NK-92 treated with Interleukin-12 subunit alpha and Interleukin-12 subunit beta, amount 100 ng/mL, for 24 hours (cell line): ENCODE results near the gene NAPSA.
A peak's percentile ranks its signal among the peaks of the same experiment; 100 is the strongest.
"Not testable (repeated sequence)": the region's sequence is repeated elsewhere in the genome, so short reads cannot be mapped to it uniquely, and the experiment has no call there.

ENCODE experiments used
- DNase-seq: peaks from one replicate; lab custom pipeline; 2025; lab: John Stamatoyannopoulos, UW

The NAPSA gene

GRCh38 chr19:50358483-50359327 lies 6.7 kb downstream of the NAPSA start:
- peak; percentile 51 for DNase-seq

DNA sequence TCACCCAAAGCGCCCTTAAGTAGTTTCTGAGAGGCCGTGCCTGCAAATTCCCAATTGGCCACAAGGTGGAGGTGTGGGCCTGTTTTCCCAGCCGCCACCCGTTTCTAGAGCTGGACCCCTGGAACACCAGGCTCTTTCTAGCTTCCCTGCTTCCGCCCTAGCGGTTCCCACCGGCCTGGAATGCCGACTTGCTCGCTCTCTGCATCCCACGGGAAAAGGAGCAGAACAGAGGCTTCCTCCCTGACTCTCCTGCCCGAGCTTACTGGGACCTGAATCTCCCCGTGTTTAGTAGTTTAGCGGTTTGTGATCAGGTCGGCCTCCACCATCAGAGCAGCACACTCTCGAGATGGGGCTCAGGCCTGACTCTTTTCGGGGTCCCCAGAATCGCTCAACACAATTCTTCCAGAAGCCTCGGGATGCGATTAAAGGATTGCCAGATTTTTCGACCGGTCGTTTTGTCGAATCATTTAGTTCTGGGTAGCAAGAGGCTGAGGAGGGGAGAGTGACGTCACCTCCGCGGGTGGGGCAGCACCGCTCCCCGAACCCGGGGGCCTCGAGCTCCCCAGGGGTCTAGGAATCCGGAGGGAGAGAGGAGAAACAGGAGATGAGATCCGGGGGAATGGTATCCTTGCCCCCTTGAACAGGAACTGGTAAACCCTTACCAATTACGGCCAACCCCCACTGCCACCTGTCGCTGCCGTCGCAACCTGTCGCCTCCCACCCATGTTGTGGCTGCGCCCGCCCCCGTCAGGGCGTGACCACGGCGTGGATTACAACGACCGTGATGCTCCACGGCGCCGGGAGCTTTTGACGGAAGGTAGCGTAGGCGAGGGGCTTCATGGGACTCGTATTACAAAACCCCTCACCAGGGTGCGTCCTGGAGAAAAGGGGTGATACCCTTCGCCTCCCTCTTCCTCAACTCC lies 8.0 kb downstream of the NAPSA start:
- DNase-seq: peak; percentile 71

DNA sequence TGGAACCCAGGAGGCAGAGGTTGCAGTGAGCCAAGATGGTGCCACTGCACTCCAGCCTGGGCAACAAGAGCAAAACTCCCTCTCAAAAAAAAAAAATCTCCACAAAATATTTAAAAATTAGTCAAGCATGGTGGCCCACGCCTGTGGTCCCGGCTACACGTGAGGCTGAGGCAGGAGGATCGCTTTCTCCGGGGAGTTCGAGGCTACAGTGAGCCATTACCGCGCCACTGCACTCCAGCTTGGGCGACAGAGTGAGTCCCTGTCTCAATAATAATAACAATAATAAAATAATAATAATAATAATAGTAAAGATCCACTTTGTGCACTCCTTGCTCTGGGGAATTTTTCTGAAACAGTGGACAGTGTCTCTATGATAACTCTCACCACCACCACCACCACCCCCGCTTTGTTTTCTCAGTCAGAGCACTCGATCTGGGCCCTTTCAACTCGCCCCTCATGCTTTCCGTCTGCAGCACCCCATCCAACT lies 8.7 kb downstream of the NAPSA start:
- no peak for DNase-seq

GRCh38 chr19:50353487-50353880 lies 12.0 kb downstream of the NAPSA start:
- DNase-seq: not testable (repeated sequence)

GRCh38 chr19:50352242-50352641 lies 13.2 kb downstream of the NAPSA start:
- DNase-seq: no peak

DNA sequence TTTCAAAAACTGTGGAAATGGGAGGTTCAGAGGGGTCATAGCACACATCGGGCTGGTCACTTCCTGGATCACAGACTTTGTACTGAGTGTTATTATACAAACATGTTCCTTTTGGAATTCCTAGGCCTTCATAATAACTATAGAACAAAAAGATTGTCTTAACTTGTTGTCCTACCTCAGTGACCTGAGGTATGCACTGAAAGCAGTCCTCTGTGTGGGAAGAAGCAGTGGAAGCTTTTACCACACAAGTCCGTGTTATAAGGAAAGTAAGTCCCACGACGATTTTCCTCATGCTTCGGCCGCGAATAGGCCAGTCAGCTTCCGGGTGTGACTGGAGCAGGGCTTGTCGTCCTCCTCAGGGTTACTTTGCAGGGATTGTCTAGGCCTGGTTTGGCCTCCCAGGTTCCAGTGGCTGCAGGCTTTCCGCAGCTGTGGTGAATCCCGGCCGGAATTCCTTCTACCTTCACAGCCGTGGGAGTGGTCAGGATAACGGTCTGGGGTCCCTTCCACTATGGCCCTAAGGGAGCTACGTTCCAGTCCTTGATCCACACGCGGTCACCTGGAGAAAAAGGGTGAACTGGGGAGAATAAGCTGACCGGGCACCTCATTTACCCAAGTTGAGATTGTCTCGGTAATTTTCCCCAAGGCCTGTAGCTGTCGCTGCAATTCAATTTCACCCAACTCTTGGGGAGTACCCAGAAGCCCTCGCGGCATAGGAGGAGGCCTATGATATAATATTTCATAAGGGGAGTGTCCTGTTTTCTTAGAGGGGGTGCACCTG lies 16.0 kb downstream of the NAPSA start:
- no peak for DNase-seq

GRCh38 chr19:50347089-50347581 lies 18.3 kb downstream of the NAPSA start:
- not testable (repeated sequence) for DNase-seq

GRCh38 chr19:50344661-50345318 lies 20.6 kb downstream of the NAPSA start:
- no peak for DNase-seq

GRCh38 chr19:50341091-50341564 lies 24.3 kb downstream of the NAPSA start:
- DNase-seq: no peak

GRCh38 chr19:50340331-50340730 lies 25.1 kb downstream of the NAPSA start:
- no peak for DNase-seq

- not testable (repeated sequence) for DNase-seq
These were observed 28.4 kb downstream of the NAPSA start for GRCh38 chr19:50337031-50337430.

DNA sequence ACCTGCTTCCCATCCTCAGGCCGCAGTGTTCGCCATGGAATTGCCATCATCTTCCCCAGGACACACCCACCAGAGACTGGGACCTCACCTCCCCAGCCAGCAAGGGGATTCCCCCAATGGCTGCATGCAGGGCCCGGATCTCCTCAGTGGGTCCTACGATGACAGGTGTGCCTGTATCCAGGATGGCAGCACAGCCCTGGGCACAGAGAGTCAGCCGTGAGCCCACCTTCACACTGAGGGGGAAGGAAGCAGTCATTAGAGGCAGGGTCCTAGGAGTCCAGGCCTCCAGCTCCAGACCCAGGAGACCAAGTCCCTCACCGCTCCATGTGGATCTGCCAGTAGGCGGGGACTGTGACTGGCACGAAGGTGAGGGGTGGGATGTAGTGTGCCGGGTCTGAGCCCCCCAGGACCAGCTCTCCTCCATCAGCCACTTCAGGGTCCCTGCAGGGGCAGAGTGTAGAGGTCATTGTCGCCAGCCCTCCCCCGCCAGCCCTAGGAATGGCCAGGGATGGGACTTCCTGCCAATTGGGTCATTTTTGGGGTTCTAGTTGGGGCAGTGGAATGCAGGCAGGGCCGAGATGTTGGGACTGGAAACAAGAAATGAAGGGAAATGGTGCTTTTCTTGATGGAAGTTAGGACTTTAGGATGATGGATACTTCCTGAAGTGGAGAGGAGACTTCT lies 30.6 kb downstream of the NAPSA start:
- DNase-seq: no peak

- peak; percentile 85 for DNase-seq
These were observed 31.5 kb downstream of the NAPSA start for GRCh38 chr19:50333737-50334617.

- DNase-seq: peak; percentile 93
These were observed 32.2 kb downstream of the NAPSA start for GRCh38 chr19:50333235-50333736.

DNA sequence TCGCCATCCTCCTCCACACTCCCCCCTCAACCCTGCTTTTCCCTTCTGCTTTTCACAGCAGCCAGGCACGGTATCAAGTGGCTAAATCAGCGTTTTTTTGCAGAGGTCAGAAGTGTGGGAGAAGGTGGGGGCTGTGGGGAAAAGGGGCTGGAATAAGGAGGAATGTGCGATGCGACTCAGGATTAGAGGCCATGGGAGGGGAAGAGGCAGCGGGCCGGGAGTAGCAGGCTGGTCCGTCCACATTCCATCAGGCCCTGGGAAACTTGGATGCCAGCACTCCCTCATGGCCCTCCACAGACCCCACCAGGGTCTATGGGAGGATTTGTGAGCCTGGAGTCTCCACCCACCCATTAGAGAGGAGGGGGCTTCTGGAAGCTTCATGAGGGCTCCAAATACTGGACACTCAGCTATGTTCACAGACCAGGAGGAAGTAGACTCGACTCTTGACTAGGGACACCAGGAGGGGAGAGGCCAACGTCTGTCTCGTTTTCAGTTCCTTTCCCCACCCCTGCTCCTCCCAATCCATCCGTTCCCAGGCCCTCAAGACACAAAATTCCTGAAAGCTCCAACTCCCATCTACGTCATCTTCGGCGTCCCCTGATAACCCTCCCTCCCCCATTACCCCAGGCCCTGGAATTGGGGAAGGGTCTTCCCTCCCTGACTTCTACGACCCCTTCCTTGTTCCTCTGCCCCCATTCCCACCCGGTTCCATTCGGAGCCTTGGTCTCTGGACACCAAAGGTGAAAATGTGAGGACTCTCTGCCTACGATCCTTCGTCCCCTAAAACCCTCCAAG lies 33.0 kb downstream of the NAPSA start:
- no peak for DNase-seq

DNA sequence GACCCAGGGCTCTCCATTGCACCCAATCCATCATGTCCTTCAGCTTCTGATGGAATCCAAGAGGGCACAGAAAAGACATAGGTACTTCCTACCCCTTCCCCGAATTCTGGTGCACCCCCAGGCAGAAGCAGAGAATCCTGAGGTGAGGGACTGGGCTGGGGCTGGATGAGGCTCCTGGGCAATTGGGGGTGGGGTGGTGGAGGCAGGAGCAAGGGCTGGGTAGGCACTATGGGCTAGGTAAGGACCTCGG lies 33.5 kb downstream of the NAPSA start:
- no peak for DNase-seq

- no peak for DNase-seq
These were observed 34.0 kb downstream of the NAPSA start for GRCh38 chr19:50331221-50331993.
